Glutamatergic neuron (in vitro differentiated cells): ENCODE data around the gene LIMS2. TPM values are rescaled to one million over a fixed set of nuclear protein-coding genes. Genes with fewer than 3 reads are reported as not detected.
A peak's percentile ranks its signal among the peaks of the same experiment; 100 is the strongest.

Experiments
- DNase-seq: peaks from one replicate; pipeline ENCODE4 v3.0.0; 2022
- H3K27ac Mint-ChIP-seq: one replicate; pipeline ENCODE4 v1.8.0; 2020; ENCODE audit warnings: mild to moderate bottlenecking, mixed read lengths, inconsistent platforms; ENCODE audit not compliant: unreplicated experiment
- H3K27me3 Mint-ChIP-seq: one replicate; pipeline ENCODE4 v1.8.0; 2020; ENCODE audit warnings: mild to moderate bottlenecking, moderate library complexity, mixed read lengths, inconsistent platforms; ENCODE audit not compliant: unreplicated experiment
- H3K36me3 Mint-ChIP-seq: one replicate; pipeline ENCODE4 v1.8.0; 2020; ENCODE audit warnings: mild to moderate bottlenecking, mixed read lengths, inconsistent platforms; ENCODE audit not compliant: unreplicated experiment
- H3K4me1 Mint-ChIP-seq: one replicate; pipeline ENCODE4 v1.8.0; 2020; ENCODE audit warnings: mild to moderate bottlenecking, low read depth, mixed read lengths, inconsistent platforms; ENCODE audit not compliant: unreplicated experiment
- H3K4me3 Mint-ChIP-seq: one replicate; pipeline ENCODE4 v1.8.0; 2020; ENCODE audit warnings: mild to moderate bottlenecking, mixed read lengths, inconsistent platforms; ENCODE audit not compliant: unreplicated experiment
- H3K9me3 Mint-ChIP-seq: one replicate; pipeline ENCODE4 v1.8.0; 2020; ENCODE audit warnings: mild to moderate bottlenecking, moderate library complexity, mixed read lengths, inconsistent platforms; ENCODE audit not compliant: unreplicated experiment
- total RNA-seq: library from RNA; stranded (reverse); fragmentation: NEBNext Ultra II Directional; extraction: Animal tissue kit (Norgen Biotek cat#: 25700); gene quantifications from one replicate; pipeline ENCODE4 v1.2.1, GENCODE V29; 2021; ENCODE audit not compliant: unreplicated experiment
- TF ChIP-seq, protein P1 (sequence below): fragments of 200-600 bp; sonication (generic); IDR thresholded peaks from one replicate; pipeline ENCODE4 v1.5.0; 2021; ENCODE audit not compliant: partially characterized antibody, unreplicated experiment

The LIMS2 gene
- total RNA-seq, 1 donor from 2014 or later = 0.29 TPM

DNA sequence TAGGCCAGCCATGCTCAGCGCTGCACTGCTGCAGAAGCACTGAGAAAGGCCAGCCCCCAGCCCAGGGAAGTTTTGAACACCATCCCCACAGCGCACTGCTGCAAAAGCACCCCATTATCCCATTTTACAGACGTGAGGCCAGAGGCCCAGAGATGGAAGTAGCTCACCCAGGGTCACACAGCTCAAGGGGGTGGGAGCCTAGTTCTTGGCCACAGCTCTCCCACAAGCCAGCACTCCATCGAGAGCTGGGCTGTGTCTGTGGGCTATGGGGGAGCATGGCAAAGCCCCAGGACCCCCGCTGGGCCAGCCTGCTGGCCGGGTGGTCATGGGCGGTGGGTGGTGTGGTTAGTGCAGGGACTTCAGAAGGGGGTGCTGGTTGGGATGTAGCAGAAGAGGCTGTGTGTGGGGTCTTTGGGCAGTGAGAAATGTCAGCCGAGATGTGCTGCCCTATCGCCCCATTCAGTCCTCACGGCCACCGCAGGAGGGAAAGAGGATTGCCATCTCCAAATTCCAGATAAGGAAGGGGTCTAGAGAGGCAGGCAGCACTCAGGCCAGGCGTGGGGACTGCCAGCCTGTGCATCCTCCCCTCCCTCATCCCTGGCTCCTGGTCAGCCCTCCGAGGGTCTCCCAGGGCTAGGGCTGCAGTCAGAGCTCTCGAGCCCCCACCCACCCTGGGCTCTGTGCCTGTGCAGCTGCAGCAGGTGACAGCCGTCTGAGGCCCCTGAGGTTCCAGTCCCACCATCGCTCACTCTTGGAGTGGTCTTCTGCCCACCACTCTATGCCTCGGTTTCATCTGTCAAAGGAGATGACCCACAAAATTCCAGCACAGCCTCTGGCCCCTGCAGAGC is 46.3 kb downstream of the LIMS2 start:
- Mint-ChIP-seq H3K4me1 (no peaks in the 10 kb centered on the region), H3K4me3 (no peak overlapping the region), H3K27me3 (peaks cover 2% of the 10 kb centered on the region), H3K36me3 (no peaks in the 10 kb centered on the region), H3K27ac (no peak overlapping the region), H3K9me3 (peaks cover 2% of the 10 kb centered on the region)
- TF ChIP-seq, protein P1, sequence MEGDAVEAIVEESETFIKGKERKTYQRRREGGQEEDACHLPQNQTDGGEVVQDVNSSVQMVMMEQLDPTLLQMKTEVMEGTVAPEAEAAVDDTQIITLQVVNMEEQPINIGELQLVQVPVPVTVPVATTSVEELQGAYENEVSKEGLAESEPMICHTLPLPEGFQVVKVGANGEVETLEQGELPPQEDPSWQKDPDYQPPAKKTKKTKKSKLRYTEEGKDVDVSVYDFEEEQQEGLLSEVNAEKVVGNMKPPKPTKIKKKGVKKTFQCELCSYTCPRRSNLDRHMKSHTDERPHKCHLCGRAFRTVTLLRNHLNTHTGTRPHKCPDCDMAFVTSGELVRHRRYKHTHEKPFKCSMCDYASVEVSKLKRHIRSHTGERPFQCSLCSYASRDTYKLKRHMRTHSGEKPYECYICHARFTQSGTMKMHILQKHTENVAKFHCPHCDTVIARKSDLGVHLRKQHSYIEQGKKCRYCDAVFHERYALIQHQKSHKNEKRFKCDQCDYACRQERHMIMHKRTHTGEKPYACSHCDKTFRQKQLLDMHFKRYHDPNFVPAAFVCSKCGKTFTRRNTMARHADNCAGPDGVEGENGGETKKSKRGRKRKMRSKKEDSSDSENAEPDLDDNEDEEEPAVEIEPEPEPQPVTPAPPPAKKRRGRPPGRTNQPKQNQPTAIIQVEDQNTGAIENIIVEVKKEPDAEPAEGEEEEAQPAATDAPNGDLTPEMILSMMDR = no peak
- no peak for DNase-seq

DNA sequence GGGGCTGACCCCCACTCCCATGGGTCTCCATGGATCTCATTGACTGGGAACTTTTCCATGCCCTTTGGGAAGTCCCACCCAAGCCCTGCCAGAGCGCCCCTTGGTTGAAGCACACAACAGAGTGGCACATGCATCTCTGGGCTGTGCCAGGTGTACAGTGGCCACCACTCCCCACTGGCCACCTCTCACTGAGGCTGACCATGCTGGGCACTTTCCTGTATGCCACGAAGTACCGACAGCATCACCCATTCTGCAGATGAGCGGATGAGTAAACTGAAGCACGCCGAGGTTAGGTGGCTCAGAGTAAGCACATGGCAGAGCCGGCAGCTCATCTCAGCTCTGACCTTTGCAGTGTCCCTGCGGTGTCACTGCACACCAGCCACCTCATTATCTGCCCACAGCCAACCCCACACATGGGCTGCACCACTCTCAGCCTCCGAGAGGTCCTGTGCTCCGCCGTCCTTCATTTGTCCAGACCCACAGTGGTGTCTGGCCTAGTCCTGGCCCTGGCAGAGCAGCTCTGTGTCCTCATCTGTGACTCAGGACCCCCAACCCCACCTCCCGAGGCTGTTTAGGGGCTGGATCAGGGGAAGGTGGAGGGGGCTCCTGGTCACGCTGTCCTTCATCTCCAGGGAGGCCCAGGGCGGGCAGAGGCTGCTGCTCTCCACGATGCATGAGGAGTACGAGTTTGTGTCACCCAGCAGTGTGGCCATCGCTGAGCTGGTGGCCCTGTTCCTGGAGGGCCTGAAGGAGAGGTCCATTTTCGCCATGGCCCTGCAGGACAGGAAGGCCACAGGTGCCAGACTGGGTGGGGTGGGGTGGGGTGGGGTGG is 47.4 kb downstream of the LIMS2 start:
- Mint-ChIP-seq H3K4me1 (no peaks in the 10 kb centered on the region), H3K36me3 (no peaks in the 10 kb centered on the region), H3K27ac (no peak overlapping the region), H3K27me3 (peaks cover 4% of the 10 kb centered on the region), H3K4me3 (no peak overlapping the region), H3K9me3 (peaks cover 3% of the 10 kb centered on the region)
- peak; percentile 17 for DNase-seq
- TF ChIP-seq, protein P1 = no peak

DNA sequence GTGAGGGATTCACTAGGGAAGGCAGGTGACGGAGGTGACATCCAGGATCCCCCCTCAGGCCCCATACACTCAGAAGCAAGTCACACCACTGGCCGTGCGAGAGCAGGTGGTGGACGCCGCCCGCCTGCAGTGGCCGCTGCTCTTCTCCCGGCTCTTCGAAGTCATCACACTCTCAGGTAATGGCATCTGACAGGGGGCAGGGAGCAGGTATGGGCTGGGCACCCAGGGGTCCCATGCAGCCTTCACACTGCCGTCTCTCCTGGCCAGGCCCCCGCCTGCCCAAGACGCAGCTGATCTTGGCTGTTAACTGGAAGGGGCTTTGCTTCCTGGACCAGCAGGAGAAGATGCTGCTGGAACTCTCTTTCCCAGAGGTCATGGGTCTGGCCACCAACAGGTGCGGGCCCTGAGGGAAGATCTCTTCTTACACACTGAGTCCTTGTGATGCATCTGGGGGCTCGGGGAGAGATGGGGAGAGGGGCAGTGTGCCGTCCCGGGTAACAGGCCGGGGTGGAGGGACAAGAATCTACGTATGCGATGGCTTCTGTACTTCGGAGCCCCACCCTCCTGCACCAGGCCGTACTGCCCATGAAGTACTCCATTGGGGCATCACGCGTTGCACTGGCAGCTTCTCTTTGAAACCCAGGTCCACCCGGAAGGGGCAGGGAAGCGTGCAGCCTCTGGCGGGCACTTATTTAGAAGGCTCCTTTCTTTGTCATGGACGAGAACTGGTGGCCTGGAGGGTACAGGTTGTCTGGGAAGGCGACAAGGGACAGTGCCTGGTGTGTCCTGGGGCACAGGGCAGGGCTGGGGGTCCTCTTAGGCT is 48.2 kb downstream of the LIMS2 start:
- Mint-ChIP-seq H3K4me3 (no peak overlapping the region), H3K27me3 (peaks cover 4% of the 10 kb centered on the region)
- TF ChIP-seq, protein P1 = no peak

DNA sequence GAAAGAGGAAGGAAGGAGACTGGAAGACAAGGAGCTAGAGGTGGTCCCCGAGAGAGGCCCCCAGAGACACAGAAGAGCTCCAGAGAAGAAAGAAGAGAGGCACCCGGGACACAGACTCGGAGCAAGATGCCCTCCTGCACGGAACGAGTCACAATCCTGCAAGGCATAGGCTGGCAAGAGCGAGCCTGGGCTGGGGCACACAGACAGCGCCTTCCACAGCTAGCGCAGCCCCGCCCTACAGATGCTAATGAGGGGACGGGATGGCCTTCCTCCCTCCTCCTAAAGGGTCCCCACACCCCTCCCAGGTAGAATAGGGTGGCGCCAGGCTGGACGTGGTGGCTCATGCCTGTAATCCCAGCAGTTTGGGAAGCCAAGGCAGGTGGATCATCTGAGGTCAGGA is 49.2 kb downstream of the LIMS2 start:
- Mint-ChIP-seq H3K27me3 (peaks cover 5% of the 10 kb centered on the region), H3K9me3 (peaks cover 3% of the 10 kb centered on the region), H3K36me3 (peaks cover 3% of the 10 kb centered on the region), H3K4me1 (peaks cover 3% of the 10 kb centered on the region), H3K4me3 (no peak overlapping the region), H3K27ac (no peak overlapping the region)
- no peak for DNase-seq
- TF ChIP-seq, protein P1 = no peak

More for the DNA sequence above, 48.2 kb downstream of the LIMS2 start:
- Mint-ChIP-seq H3K9me3 (peaks cover 3% of the 10 kb centered on the region), H3K36me3 (no peaks in the 10 kb centered on the region), H3K4me1 (no peaks in the 10 kb centered on the region), H3K27ac (no peak overlapping the region)
- DNase-seq = peak; percentile 15
